SK-N-MC (cell line): ENCODE data around the gene NLGN1.

Experiments
- EZH2 ChIP-seq: fragments of 200-600 bp; sonication (generic); IDR thresholded peaks from one replicate; pipeline ENCODE4 v1.6.1; 2017; ENCODE audit warnings: antibody characterized with exemption
- POLR2AphosphoS5 ChIP-seq: IDR thresholded peaks from 2 replicates; pipeline ENCODE4 v1.6.1; 2012; ENCODE audit warnings: mild to moderate bottlenecking, low read depth, low read length, borderline replicate concordance

GRCh38 chr3:173902401-173902800, 504.9 kb downstream of the NLGN1 start:
- no peak for TF ChIP-seq EZH2
- TF ChIP-seq POLR2AphosphoS5 = no peak
